ENCODE results near the gene HOOK2. TPM values are rescaled to one million over a fixed set of nuclear protein-coding genes. Genes with fewer than 3 reads are reported as not detected.

The HOOK2 gene
- total and polyA plus RNA-seq, 2 experiments from 2014 or later = 56.9 to 86.4 TPM

- H3K4me3 Mint-ChIP-seq = peak within 1 kb of the TSS; percentile 95
- peak; percentile 95 for DNase-seq (ENCODE audit: low spot score)
- Histone ChIP-seq H3K36me3 (ENCODE audit: insufficient read depth) (peaks cover 8% of the 10 kb centered on the region), H3K4me1 (ENCODE audit: insufficient read depth) (peaks cover 3% of the 10 kb centered on the region; the same call in 1 of the 2 replicates), H3F3A (replicated peaks; ENCODE audit: low read depth) (peaks cover 18% of the 10 kb centered on the region), H2AFZ (peak within 1 kb of the TSS; percentile 100), H3K79me2 (replicated peaks; ENCODE audit: insufficient read depth) (peaks cover 10% of the 10 kb centered on the region; the same call in 1 of the 2 replicates), H4K20me1 (replicated peaks; ENCODE audit: insufficient read depth) (no peaks in the 10 kb centered on the region), H3K4me3 (peak within 1 kb of the TSS; percentile 97), H3K4me2 (peak within 1 kb of the TSS; percentile 95), H3K9me2 (ENCODE audit: insufficient read depth) (no peaks in the 10 kb centered on the region), H3K27ac (ENCODE audit: low read depth) (0 out of 2 replicates have a peak within 1 kb of the TSS, but pooled peaks have one; percentile 50), H3K27me3 (ENCODE audit: insufficient read depth) (peaks cover 10% of the 10 kb centered on the region)
- no peaks in the 10 kb centered on the region for H3K9me3 Mint-ChIP-seq
- peak; percentile 86 for ATAC-seq
- peaks cover 29% of the 10 kb centered on the region for H3K36me3 Mint-ChIP-seq (ENCODE audit: low read depth)
- H3K4me1 Mint-ChIP-seq = peaks cover 14% of the 10 kb centered on the region
- TF ChIP-seq ETS1 (IDR thresholded peaks at IDR 0.05) = peak; percentile 92
- TF ChIP-seq POLR2AphosphoS5 (IDR thresholded peaks at IDR 0.05; ENCODE audit: low read depth) = peak; percentile 96
- TF ChIP-seq CREB1 (CRISPR knock-in tag; IDR thresholded peaks at IDR 0.05; ENCODE audit: low read depth) = peak; percentile 92
- TF ChIP-seq EZH2phosphoT487 (IDR thresholded peaks at IDR 0.05; ENCODE audit: unreplicated experiment) = no peak
- H3K27ac Mint-ChIP-seq = peak within 1 kb of the TSS; percentile 95
- peaks cover 10% of the 10 kb centered on the region for H3K27me3 Mint-ChIP-seq (ENCODE audit: insufficient read depth, low read depth, poor library complexity)
Observed at GRCh38 chr19:12806242-12807081, 31.1 kb upstream of the HOOK2 start, which contains the start of gene RNASEH2A. TSS of gene RNASEH2A (plus strand) at chr19:12806584. CDS start at chr19:12806674, 90 bp downstream.

- no peak for ATAC-seq
- Mint-ChIP-seq H3K36me3 (ENCODE audit: low read depth) (peaks cover 38% of the 10 kb centered on the region), H3K9me3 (no peaks in the 10 kb centered on the region), H3K27me3 (ENCODE audit: insufficient read depth, low read depth, poor library complexity) (peaks cover 10% of the 10 kb centered on the region), H3K27ac (no peak overlapping the region), H3K4me1 (peaks cover 20% of the 10 kb centered on the region), H3K4me3 (no peak overlapping the region)
- H3K27me3 ChIP-seq (ENCODE audit: insufficient read depth) = peaks cover 10% of the 10 kb centered on the region
- H3K36me3 ChIP-seq (ENCODE audit: insufficient read depth) = peaks cover 11% of the 10 kb centered on the region; the same call in 1 of the 2 replicates
- DNase-seq (ENCODE audit: low spot score) = no peak
- no peak overlapping the region for H3K4me2 ChIP-seq
- peaks cover 27% of the 10 kb centered on the region for H3F3A ChIP-seq (replicated peaks; ENCODE audit: low read depth)
- H3K9me2 ChIP-seq (ENCODE audit: insufficient read depth) = no peaks in the 10 kb centered on the region
- H3K27ac ChIP-seq (ENCODE audit: low read depth) = no peak overlapping the region
- H4K20me1 ChIP-seq (replicated peaks; ENCODE audit: insufficient read depth) = no peaks in the 10 kb centered on the region
- H3K4me1 ChIP-seq (ENCODE audit: insufficient read depth) = peaks cover 11% of the 10 kb centered on the region; the same call in 1 of the 2 replicates
- no peak overlapping the region for H3K4me3 ChIP-seq
- peaks cover 23% of the 10 kb centered on the region for H3K79me2 ChIP-seq (replicated peaks; ENCODE audit: insufficient read depth)
- H2AFZ ChIP-seq = peak overlapping the region; percentile 47; the same call in 1 of the 2 replicates
- no peak for TF ChIP-seq JUNB (IDR thresholded peaks at IDR 0.05; ENCODE audit: unreplicated experiment)
- TF ChIP-seq, protein P1, sequence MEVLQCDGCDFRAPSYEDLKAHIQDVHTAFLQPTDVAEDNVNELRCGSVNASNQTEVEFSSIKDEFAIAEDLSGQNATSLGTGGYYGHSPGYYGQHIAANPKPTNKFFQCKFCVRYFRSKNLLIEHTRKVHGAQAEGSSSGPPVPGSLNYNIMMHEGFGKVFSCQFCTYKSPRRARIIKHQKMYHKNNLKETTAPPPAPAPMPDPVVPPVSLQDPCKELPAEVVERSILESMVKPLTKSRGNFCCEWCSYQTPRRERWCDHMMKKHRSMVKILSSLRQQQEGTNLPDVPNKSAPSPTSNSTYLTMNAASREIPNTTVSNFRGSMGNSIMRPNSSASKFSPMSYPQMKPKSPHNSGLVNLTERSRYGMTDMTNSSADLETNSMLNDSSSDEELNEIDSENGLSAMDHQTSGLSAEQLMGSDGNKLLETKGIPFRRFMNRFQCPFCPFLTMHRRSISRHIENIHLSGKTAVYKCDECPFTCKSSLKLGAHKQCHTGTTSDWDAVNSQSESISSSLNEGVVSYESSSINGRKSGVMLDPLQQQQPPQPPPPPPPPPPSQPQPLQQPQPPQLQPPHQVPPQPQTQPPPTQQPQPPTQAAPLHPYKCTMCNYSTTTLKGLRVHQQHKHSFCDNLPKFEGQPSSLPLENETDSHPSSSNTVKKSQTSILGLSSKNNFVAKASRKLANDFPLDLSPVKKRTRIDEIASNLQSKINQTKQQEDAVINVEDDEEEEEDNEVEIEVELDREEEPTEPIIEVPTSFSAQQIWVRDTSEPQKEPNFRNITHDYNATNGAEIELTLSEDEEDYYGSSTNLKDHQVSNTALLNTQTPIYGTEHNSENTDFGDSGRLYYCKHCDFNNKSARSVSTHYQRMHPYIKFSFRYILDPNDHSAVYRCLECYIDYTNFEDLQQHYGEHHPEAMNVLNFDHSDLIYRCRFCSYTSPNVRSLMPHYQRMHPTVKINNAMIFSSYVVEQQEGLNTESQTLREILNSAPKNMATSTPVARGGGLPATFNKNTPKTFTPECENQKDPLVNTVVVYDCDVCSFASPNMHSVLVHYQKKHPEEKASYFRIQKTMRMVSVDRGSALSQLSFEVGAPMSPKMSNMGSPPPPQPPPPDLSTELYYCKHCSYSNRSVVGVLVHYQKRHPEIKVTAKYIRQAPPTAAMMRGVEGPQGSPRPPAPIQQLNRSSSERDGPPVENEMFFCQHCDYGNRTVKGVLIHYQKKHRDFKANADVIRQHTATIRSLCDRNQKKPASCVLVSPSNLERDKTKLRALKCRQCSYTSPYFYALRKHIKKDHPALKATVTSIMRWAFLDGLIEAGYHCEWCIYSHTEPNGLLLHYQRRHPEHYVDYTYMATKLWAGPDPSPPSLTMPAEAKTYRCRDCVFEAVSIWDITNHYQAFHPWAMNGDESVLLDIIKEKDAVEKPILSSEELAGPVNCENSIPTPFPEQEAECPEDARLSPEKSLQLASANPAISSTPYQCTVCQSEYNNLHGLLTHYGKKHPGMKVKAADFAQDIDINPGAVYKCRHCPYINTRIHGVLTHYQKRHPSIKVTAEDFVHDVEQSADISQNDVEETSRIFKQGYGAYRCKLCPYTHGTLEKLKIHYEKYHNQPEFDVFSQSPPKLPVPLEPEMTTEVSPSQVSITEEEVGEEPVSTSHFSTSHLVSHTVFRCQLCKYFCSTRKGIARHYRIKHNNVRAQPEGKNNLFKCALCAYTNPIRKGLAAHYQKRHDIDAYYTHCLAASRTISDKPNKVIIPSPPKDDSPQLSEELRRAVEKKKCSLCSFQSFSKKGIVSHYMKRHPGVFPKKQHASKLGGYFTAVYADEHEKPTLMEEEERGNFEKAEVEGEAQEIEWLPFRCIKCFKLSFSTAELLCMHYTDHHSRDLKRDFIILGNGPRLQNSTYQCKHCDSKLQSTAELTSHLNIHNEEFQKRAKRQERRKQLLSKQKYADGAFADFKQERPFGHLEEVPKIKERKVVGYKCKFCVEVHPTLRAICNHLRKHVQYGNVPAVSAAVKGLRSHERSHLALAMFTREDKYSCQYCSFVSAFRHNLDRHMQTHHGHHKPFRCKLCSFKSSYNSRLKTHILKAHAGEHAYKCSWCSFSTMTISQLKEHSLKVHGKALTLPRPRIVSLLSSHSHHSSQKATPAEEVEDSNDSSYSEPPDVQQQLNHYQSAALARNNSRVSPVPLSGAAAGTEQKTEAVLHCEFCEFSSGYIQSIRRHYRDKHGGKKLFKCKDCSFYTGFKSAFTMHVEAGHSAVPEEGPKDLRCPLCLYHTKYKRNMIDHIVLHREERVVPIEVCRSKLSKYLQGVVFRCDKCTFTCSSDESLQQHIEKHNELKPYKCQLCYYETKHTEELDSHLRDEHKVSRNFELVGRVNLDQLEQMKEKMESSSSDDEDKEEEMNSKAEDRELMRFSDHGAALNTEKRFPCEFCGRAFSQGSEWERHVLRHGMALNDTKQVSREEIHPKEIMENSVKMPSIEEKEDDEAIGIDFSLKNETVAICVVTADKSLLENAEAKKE (CRISPR knock-in tag; IDR thresholded peaks at IDR 0.05) = no peak
- no peak for TF ChIP-seq CTCF (conservative IDR thresholded peaks at IDR 0.05; ENCODE audit: low read depth in 2 of 2)
- TF ChIP-seq NANOG (IDR thresholded peaks at IDR 0.05; ENCODE audit: borderline replicate concordance) = no peak
- no peak for TF ChIP-seq CREB1 (CRISPR knock-in tag; IDR thresholded peaks at IDR 0.05; ENCODE audit: low read depth)
- no peak for TF ChIP-seq STAT1 (IDR thresholded peaks at IDR 0.05; ENCODE audit: unreplicated experiment)
- no peak for TF ChIP-seq POLR2AphosphoS5 (IDR thresholded peaks at IDR 0.05; ENCODE audit: low read depth)
- no peak for TF ChIP-seq ZNF331 (CRISPR knock-in tag; IDR thresholded peaks at IDR 0.05; ENCODE audit: low read depth)
Observed at GRCh38 chr19:12804051-12804450, 28.7 kb upstream of the HOOK2 start.
